ENCODE results near the gene KCNK10. TPM values are rescaled to one million over a fixed set of nuclear protein-coding genes. Genes with fewer than 3 reads are reported as not detected.
A peak's percentile ranks its signal among the peaks of the same experiment; 100 is the strongest.

The KCNK10 gene
- total and polyA plus RNA-seq, 2 of the 8 experiments (the other 6 are each of a cell fraction or from before 2014, with no cell fraction given), result 0.45 to 0.63 TPM

DNA sequence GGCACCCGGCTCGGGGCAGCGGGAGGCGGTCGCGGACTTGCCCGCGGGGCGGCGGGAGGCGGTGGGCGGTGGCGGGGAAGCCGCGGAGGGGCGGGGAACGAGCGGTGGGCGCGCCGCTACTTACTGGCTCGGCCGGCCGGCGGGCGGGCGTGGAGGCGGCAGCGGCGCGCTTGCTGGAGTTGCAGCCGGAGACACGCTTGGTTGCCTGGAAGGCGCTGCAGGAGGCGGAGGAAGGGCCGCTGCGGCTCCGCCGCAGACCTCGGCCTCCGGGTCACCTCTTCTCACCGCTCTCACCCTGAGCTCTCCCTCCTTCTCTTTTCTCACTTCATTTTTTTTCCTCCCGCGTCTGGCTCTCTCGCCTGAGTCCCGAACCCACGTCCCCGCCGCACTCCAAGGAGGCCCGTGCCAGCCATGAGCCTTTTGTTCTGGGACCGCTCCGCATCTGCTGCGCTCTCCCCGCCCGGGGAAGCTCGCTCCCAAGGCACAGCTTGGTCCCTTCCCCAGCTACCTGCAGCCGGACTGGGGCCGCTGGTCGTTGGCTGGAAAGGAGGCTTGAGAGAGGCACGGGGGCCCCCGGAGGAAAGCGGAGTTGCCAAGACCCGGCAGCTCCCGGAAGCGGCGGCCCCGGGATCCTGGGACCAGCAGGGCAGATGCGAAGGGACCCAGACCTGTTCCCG, 592 bp upstream of the KCNK10 start (continued):
- TF ChIP-seq E2F6 (IDR thresholded peaks at IDR 0.05), result peak; percentile 5; the same call in 1 of the 2 replicates
- TF ChIP-seq ASH2L (IDR thresholded peaks at IDR 0.05; ENCODE audit: low read length), result peak; percentile 20
- peak; percentile 31; the same call in 1 of the 2 replicates for TF ChIP-seq TBP (IDR thresholded peaks at IDR 0.05; ENCODE audit: low read depth, low read length)

Measured in H1 (cell line).